GM12891 (cell line): ENCODE data around the gene MAPK8IP3.

Source experiments
- DNase-seq: peaks from one replicate; pipeline ENCODE4 v3.0.0; 2011; ENCODE audit warnings: low spot score; ENCODE audit not compliant: insufficient read length
- FAIRE-seq: peaks from 2 replicates; lab custom pipeline; 2011; peaks lifted over from hg19 to GRCh38; lab: Jason Lieb, UNC
- PAX5 ChIP-seq: IDR thresholded peaks from 2 replicates; pipeline ENCODE4 v1.6.1; 2011; ENCODE audit warnings: low read length, moderate library complexity, mild to moderate bottlenecking; ENCODE audit not compliant: insufficient read depth, severe bottlenecking
- POLR2A ChIP-seq: IDR thresholded peaks from 2 replicates; pipeline ENCODE4 v1.6.1; 2011; ENCODE audit warnings: low read depth, low read length, control low read depth
- POLR2AphosphoS5 ChIP-seq: IDR thresholded peaks from 2 replicates; pipeline ENCODE4 v1.6.1; 2011; ENCODE audit warnings: low read depth, low read length, control low read depth
- POU2F2 ChIP-seq: IDR thresholded peaks from 2 replicates; pipeline ENCODE4 v1.6.1; 2011; ENCODE audit warnings: low read depth, mild to moderate bottlenecking, control low read depth, low read length, moderate library complexity
- SPI1 ChIP-seq: IDR thresholded peaks from 2 replicates; pipeline ENCODE4 v1.6.1; 2011; ENCODE audit warnings: low read depth, low read length, control low read depth
- TAF1 ChIP-seq: IDR thresholded peaks from 2 replicates; pipeline ENCODE4 v1.6.1; 2011; ENCODE audit warnings: low read depth, low read length, control low read depth

The MAPK8IP3 gene

GRCh38 chr16:1778200-1779179, 72.5 kb downstream of the MAPK8IP3 start:
- TF ChIP-seq POLR2A (peak; percentile 14; the same call in 1 of the 2 replicates), TAF1 (no peak), POLR2AphosphoS5 (no peak), SPI1 (no peak), PAX5 (no peak), POU2F2 (no peak)
- no peak for FAIRE-seq
- no peak for DNase-seq

GRCh38 chr16:1779234-1779701, 73.3 kb downstream of the MAPK8IP3 start:
- no peak for TF ChIP-seq POLR2A
- no peak for TF ChIP-seq POU2F2
- TF ChIP-seq SPI1: no peak
- no peak for TF ChIP-seq POLR2AphosphoS5
- TF ChIP-seq TAF1: no peak
- no peak for TF ChIP-seq PAX5
- no peak for DNase-seq
- no peak for FAIRE-seq

- FAIRE-seq: no peak
These were observed 74.0 kb downstream of the MAPK8IP3 start for GRCh38 chr16:1779741-1780676.

GRCh38 chr16:1780677-1781072, 74.7 kb downstream of the MAPK8IP3 start:
- FAIRE-seq: no peak
- no peak for TF ChIP-seq POU2F2
- TF ChIP-seq POLR2A: no peak
- TF ChIP-seq PAX5: no peak
- no peak for DNase-seq

More at GRCh38 chr16:1779741-1780676, 74.0 kb downstream of the MAPK8IP3 start:
- no peak for TF ChIP-seq SPI1
- TF ChIP-seq POLR2AphosphoS5: no peak
- no peak for TF ChIP-seq PAX5
- TF ChIP-seq POU2F2: no peak
- no peak for TF ChIP-seq POLR2A
- no peak for TF ChIP-seq TAF1
- DNase-seq: no peak

GRCh38 chr16:1781254-1781653, 75.3 kb downstream of the MAPK8IP3 start:
- FAIRE-seq (no peak), DNase-seq (no peak)

GRCh38 chr16:1781758-1782407, 75.9 kb downstream of the MAPK8IP3 start:
- TF ChIP-seq POLR2AphosphoS5: no peak
- TF ChIP-seq TAF1: no peak
- TF ChIP-seq POLR2A: no peak
- no peak for TF ChIP-seq PAX5
- no peak for TF ChIP-seq POU2F2
- peak; percentile 29; the same call in 1 of the 2 replicates for TF ChIP-seq SPI1
- FAIRE-seq: peak; percentile 71
- DNase-seq: no peak

More at GRCh38 chr16:1781254-1781653, 75.3 kb downstream of the MAPK8IP3 start:
- TF ChIP-seq PAX5 (no peak), POLR2AphosphoS5 (no peak), SPI1 (no peak), TAF1 (no peak), POLR2A (no peak)

GRCh38 chr16:1782408-1783264, 76.6 kb downstream of the MAPK8IP3 start, which contains the start of the genes NUBP2 and SPSB3:
Gene NUBP2, plus strand, starts transcription at chr16:1782960. Its CDS starts 61 bp downstream, at chr16:1783021.
Gene SPSB3, minus strand, starts transcription at chr16:1782571. Its CDS starts 1,088 bp downstream, at chr16:1781483.
- DNase-seq (peak; percentile 99), FAIRE-seq (peak; percentile 100)

GRCh38 chr16:1784977-1785845, 79.2 kb downstream of the MAPK8IP3 start:
- TF ChIP-seq TAF1 (no peak), SPI1 (no peak), POLR2AphosphoS5 (no peak), PAX5 (no peak), POLR2A (no peak), POU2F2 (no peak)
- no peak for FAIRE-seq
- DNase-seq: no peak

More at GRCh38 chr16:1782408-1783264, 76.6 kb downstream of the MAPK8IP3 start, which contains the start of the genes NUBP2 and SPSB3:
- peak; percentile 55 for TF ChIP-seq TAF1
- no peak for TF ChIP-seq PAX5
- peak; percentile 80 for TF ChIP-seq POLR2A
- no peak for TF ChIP-seq SPI1
- TF ChIP-seq POU2F2: peak; percentile 29
- peak; percentile 29; the same call in 1 of the 2 replicates for TF ChIP-seq POLR2AphosphoS5
